ENCODE results near the gene FBXO41. TPM values are rescaled to one million over a fixed set of nuclear protein-coding genes. Genes with fewer than 3 reads are reported as not detected.

The FBXO41 gene
- total and polyA plus RNA-seq, 4 donors: 8.1 to 50.6 (median 33.8) TPM

- Histone ChIP-seq H3K4me3 (ENCODE audit: low read depth, low read length) (no peak overlapping the region), H3K27ac (ENCODE audit: low read depth, low read length) (no peak overlapping the region), H3K9me3 (ENCODE audit: control insufficient read depth, insufficient read depth, low read length) (no peaks in the 10 kb centered on the region), H3K36me3 (ENCODE audit: control insufficient read depth, insufficient read depth, low read length) (peaks cover 63% of the 10 kb centered on the region), H3K4me1 (ENCODE audit: control insufficient read depth, insufficient read depth, low read length) (no peaks in the 10 kb centered on the region), H3K27me3 (ENCODE audit: control insufficient read depth, insufficient read depth, low read length) (no peaks in the 10 kb centered on the region)
- no peak for DNase-seq (ENCODE audit: low read depth in 4 of 6, low spot score in 6 of 6)
- WGBS (ENCODE audit: insufficient coverage): 79% methylated on average over 7 of the region's 10 CpGs
Observed at GRCh38 chr2:73257425-73258125, 26.7 kb downstream of the FBXO41 start.

- Histone ChIP-seq H3K27me3 (ENCODE audit: control insufficient read depth, insufficient read depth, low read length) (no peaks in the 10 kb centered on the region), H3K9me3 (ENCODE audit: control insufficient read depth, insufficient read depth, low read length) (no peaks in the 10 kb centered on the region), H3K36me3 (ENCODE audit: control insufficient read depth, insufficient read depth, low read length) (peaks cover 65% of the 10 kb centered on the region), H3K4me1 (ENCODE audit: control insufficient read depth, insufficient read depth, low read length) (no peaks in the 10 kb centered on the region), H3K27ac (ENCODE audit: low read depth, low read length) (no peak overlapping the region), H3K4me3 (ENCODE audit: low read depth, low read length) (no peak overlapping the region)
- WGBS (ENCODE audit: insufficient coverage): 97% methylated on average over 2 of the region's 2 CpGs
- DNase-seq (ENCODE audit: low read depth in 4 of 6, low spot score in 6 of 6): no peak
Observed at GRCh38 chr2:73257021-73257420, 27.3 kb downstream of the FBXO41 start.

GRCh38 chr2:73256618-73256922, 27.7 kb downstream of the FBXO41 start:
- 80% methylated on average over 1 of the region's 1 CpG for WGBS (ENCODE audit: insufficient coverage)

GRCh38 chr2:73255907-73256617, 28.2 kb downstream of the FBXO41 start:
- 14% methylated on average over 1 of the region's 5 CpGs for WGBS (ENCODE audit: insufficient coverage)

More at GRCh38 chr2:73256618-73256922, 27.7 kb downstream of the FBXO41 start:
- H3K36me3 ChIP-seq (ENCODE audit: control insufficient read depth, insufficient read depth, low read length): peaks cover 67% of the 10 kb centered on the region
- H3K9me3 ChIP-seq (ENCODE audit: control insufficient read depth, insufficient read depth, low read length): no peaks in the 10 kb centered on the region
- H3K27me3 ChIP-seq (ENCODE audit: control insufficient read depth, insufficient read depth, low read length): no peaks in the 10 kb centered on the region
- DNase-seq (ENCODE audit: low read depth in 4 of 6, low spot score in 6 of 6): no peak
- H3K4me3 ChIP-seq (ENCODE audit: low read depth, low read length): no peak overlapping the region
- no peaks in the 10 kb centered on the region for H3K4me1 ChIP-seq (ENCODE audit: control insufficient read depth, insufficient read depth, low read length)
- no peak overlapping the region for H3K27ac ChIP-seq (ENCODE audit: low read depth, low read length)

GRCh38 chr2:73255007-73255644, 29.2 kb downstream of the FBXO41 start:
- H3K4me1 ChIP-seq (ENCODE audit: control insufficient read depth, insufficient read depth, low read length): no peaks in the 10 kb centered on the region
- WGBS (ENCODE audit: insufficient coverage): 82% methylated on average over 1 of the region's 4 CpGs
- H3K27me3 ChIP-seq (ENCODE audit: control insufficient read depth, insufficient read depth, low read length): no peaks in the 10 kb centered on the region
- no peak overlapping the region for H3K4me3 ChIP-seq (ENCODE audit: low read depth, low read length)
- DNase-seq (ENCODE audit: low read depth in 4 of 6, low spot score in 6 of 6): no peak
- peaks cover 72% of the 10 kb centered on the region for H3K36me3 ChIP-seq (ENCODE audit: control insufficient read depth, insufficient read depth, low read length)
- no peaks in the 10 kb centered on the region for H3K9me3 ChIP-seq (ENCODE audit: control insufficient read depth, insufficient read depth, low read length)
- H3K27ac ChIP-seq (ENCODE audit: low read depth, low read length): no peak overlapping the region

More at GRCh38 chr2:73255907-73256617, 28.2 kb downstream of the FBXO41 start:
- Histone ChIP-seq H3K27me3 (ENCODE audit: control insufficient read depth, insufficient read depth, low read length) (no peaks in the 10 kb centered on the region), H3K36me3 (ENCODE audit: control insufficient read depth, insufficient read depth, low read length) (peaks cover 70% of the 10 kb centered on the region), H3K4me1 (ENCODE audit: control insufficient read depth, insufficient read depth, low read length) (no peaks in the 10 kb centered on the region), H3K9me3 (ENCODE audit: control insufficient read depth, insufficient read depth, low read length) (no peaks in the 10 kb centered on the region), H3K4me3 (ENCODE audit: low read depth, low read length) (no peak overlapping the region), H3K27ac (ENCODE audit: low read depth, low read length) (no peak overlapping the region)
- no peak for DNase-seq (ENCODE audit: low read depth in 4 of 6, low spot score in 6 of 6)

- no peaks in the 10 kb centered on the region for H3K4me1 ChIP-seq (ENCODE audit: control insufficient read depth, insufficient read depth, low read length)
- H3K9me3 ChIP-seq (ENCODE audit: control insufficient read depth, insufficient read depth, low read length): no peaks in the 10 kb centered on the region
- no peaks in the 10 kb centered on the region for H3K27me3 ChIP-seq (ENCODE audit: control insufficient read depth, insufficient read depth, low read length)
- 94% methylated on average over 6 of the region's 7 CpGs for WGBS (ENCODE audit: insufficient coverage)
- H3K36me3 ChIP-seq (ENCODE audit: control insufficient read depth, insufficient read depth, low read length): peaks cover 72% of the 10 kb centered on the region
- no peak overlapping the region for H3K4me3 ChIP-seq (ENCODE audit: low read depth, low read length)
- H3K27ac ChIP-seq (ENCODE audit: low read depth, low read length): no peak overlapping the region
- no peak for DNase-seq (ENCODE audit: low read depth in 4 of 6, low spot score in 6 of 6)
Observed at GRCh38 chr2:73254343-73255006, 29.8 kb downstream of the FBXO41 start.

GRCh38 chr2:73253901-73254300, 30.4 kb downstream of the FBXO41 start:
- Histone ChIP-seq H3K27ac (ENCODE audit: low read depth, low read length) (no peak overlapping the region), H3K4me3 (ENCODE audit: low read depth, low read length) (no peak overlapping the region), H3K9me3 (ENCODE audit: control insufficient read depth, insufficient read depth, low read length) (no peaks in the 10 kb centered on the region), H3K27me3 (ENCODE audit: control insufficient read depth, insufficient read depth, low read length) (no peaks in the 10 kb centered on the region), H3K36me3 (ENCODE audit: control insufficient read depth, insufficient read depth, low read length) (peaks cover 70% of the 10 kb centered on the region), H3K4me1 (ENCODE audit: control insufficient read depth, insufficient read depth, low read length) (no peaks in the 10 kb centered on the region)
- 98% methylated on average over 3 of the region's 3 CpGs for WGBS (ENCODE audit: insufficient coverage)
- DNase-seq (ENCODE audit: low read depth in 4 of 6, low spot score in 6 of 6): no peak

GRCh38 chr2:73253400-73253799, 30.9 kb downstream of the FBXO41 start:
- no peak overlapping the region for H3K4me3 ChIP-seq (ENCODE audit: low read depth, low read length)
- H3K4me1 ChIP-seq (ENCODE audit: control insufficient read depth, insufficient read depth, low read length): no peaks in the 10 kb centered on the region
- no peaks in the 10 kb centered on the region for H3K27me3 ChIP-seq (ENCODE audit: control insufficient read depth, insufficient read depth, low read length)
- 60% methylated on average over 1 of the region's 2 CpGs for WGBS (ENCODE audit: insufficient coverage)
- H3K36me3 ChIP-seq (ENCODE audit: control insufficient read depth, insufficient read depth, low read length): peaks cover 70% of the 10 kb centered on the region
- DNase-seq (ENCODE audit: low read depth in 4 of 6, low spot score in 6 of 6): no peak
- no peak overlapping the region for H3K27ac ChIP-seq (ENCODE audit: low read depth, low read length)
- no peaks in the 10 kb centered on the region for H3K9me3 ChIP-seq (ENCODE audit: control insufficient read depth, insufficient read depth, low read length)

- H3K27me3 ChIP-seq (ENCODE audit: control insufficient read depth, insufficient read depth, low read length): no peaks in the 10 kb centered on the region
- no peak overlapping the region for H3K4me3 ChIP-seq (ENCODE audit: low read depth, low read length)
- no peaks in the 10 kb centered on the region for H3K4me1 ChIP-seq (ENCODE audit: control insufficient read depth, insufficient read depth, low read length)
- no peak overlapping the region for H3K27ac ChIP-seq (ENCODE audit: low read depth, low read length)
- H3K9me3 ChIP-seq (ENCODE audit: control insufficient read depth, insufficient read depth, low read length): no peaks in the 10 kb centered on the region
- 97% methylated on average over 7 of the region's 17 CpGs for WGBS (ENCODE audit: insufficient coverage)
- DNase-seq (ENCODE audit: low read depth in 4 of 6, low spot score in 6 of 6): no peak
- H3K36me3 ChIP-seq (ENCODE audit: control insufficient read depth, insufficient read depth, low read length): peaks cover 69% of the 10 kb centered on the region
Observed at GRCh38 chr2:73252238-73253027, 31.8 kb downstream of the FBXO41 start.

All from spinal cord (tissue), 10 donors.